NCI-H526 treated with DMSO at 0.1 percent for 48 hours (cell line): ENCODE data around the gene CNOT1.
"Not testable (repeated sequence)": the region's sequence is repeated elsewhere in the genome, so short reads cannot be mapped to it uniquely, and the experiment has no call there.

Source experiments
- DNase-seq: peaks from one replicate; lab custom pipeline; 2025; lab: John Stamatoyannopoulos, UW

Gene CNOT1

DNA sequence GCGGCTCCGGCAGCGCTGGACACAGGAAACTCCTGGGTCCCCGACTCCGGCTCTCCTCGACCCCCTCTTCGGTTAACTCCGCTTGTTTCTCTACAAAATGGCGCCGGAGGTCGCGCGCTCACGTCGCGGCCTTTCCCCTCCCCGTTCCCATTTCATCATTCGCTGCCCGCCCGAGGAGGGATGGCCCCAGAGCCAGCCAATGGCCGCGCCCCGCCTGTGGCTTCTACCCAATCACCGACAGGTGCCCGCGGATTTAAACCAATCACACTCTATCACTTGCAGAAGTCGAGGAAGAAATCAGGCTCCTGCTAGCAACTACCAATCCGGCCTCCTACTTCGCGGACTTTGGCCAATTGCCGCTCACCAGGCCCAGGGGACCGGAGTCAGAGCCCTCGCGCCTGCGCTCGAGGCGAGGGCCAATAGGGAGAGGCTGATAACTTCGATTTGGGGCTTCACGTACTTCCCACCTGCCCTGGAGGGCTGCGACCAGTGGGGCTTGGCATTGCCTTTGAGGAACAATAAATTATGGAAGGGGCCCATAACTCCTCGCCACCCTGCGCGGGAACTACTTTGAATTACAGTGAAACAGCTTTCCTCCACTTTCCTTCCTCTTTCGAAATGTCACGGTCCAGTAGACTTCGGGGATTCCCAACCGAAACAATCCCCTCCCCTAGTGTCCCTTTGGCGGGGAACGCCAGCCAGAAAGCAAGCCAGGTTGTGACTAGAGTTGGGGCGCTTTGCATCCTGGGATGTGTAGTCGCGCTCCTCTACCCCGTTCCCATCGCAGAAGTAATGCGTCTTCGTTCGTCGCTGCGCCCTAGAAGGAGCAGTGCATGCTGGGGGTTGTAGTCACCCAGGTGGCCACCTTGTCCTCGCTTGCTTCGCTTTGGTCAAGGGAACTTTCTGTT, at the start of gene CNOT1:
CNOT1 (minus strand) TSS at position 94 of the 908 bp plus-strand sequence. CDS start 30,489 bp downstream, outside the sequence.
- peak; percentile 95 for DNase-seq

DNA sequence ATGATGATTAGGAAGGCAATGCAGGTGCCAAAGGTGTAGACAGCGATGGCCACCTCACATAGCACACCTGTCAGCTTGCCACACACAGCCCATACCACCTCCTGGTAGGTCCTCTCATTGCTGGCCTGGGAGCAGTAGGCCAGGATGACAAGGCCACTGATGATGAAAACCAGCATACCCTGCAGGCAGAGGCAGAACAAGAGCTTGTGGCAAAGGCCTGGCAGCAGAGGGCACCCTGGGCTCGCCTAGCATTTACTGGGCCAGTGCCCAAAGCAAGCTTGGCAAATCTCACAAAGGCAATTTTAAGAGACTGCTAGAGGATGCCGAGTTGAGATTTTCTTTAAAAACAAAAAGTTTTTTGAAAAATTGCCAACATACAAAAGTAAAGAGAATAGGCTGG, 49.1 kb upstream of the CNOT1 start:
- DNase-seq: no peak

DNA sequence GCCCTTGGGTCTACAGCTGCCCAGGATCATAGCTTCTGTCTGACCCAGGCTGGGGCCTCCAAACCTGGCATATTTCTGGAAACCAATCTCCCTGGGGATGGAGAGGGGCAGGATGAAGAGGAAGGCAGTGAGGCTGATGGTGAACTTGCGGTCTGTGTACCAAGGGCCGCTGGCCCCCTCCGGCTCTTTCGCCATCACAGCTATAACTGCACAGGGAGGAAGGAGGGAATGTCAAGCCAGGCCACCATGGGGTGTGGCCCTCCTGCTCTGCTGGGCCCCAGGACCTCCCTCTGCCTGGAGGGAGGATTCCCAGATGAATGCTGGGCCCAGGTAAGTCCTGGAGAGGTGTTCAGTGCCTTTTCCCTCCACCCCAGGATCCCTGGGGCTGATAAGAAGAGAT, 48.6 kb upstream of the CNOT1 start:
- DNase-seq: no peak

DNA sequence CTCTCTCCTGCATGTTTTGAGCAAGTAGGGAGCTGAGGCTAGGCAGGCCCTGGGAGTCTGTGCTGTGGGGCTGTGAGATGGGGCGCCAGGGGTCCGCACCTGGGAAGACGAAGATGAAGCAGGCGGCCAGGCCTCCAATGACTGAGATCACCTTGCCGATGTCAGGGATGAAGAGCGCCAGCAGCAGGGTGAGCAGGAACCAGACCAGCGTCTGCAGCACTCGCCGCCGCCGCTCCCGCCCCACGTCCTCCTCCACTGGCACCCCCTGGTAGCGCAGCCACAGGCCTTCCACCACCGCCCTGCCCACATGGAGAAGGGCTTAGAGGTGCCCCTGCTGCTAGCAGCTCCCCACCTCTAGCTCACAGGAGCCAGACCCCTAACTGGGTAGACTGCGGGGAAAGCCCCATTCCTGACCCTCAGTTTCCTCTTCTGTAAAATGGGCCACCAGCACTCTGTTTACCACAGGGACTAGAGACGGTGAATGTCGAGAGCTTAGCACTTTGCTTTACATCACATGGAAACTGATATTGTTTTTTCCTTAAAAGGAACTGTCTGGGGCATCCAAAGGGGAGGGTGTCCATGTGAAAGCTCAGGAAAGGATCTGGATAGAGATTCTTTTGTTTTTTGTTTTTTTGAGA, 41.4 kb upstream of the CNOT1 start:
- no peak for DNase-seq

DNA sequence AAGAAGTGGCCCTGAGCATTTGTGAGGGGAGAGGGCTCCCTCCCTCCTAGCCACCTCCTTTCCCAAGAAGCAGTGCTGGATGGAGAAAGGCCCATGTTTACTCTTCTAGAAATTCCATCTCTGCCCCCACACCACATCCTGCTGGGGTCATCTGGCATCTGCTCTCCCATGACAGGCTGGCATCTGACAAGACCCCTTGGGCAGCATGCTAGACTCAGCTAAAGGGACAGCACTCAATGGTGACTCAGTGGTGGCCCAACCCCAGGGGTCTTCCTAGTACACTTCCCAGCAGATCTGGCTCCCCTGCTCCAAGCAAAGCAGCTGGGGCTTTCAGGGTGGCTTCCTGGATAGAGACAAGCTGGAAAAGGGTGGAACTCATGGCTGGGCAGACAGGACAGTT, 40.6 kb upstream of the CNOT1 start:
- no peak for DNase-seq

DNA sequence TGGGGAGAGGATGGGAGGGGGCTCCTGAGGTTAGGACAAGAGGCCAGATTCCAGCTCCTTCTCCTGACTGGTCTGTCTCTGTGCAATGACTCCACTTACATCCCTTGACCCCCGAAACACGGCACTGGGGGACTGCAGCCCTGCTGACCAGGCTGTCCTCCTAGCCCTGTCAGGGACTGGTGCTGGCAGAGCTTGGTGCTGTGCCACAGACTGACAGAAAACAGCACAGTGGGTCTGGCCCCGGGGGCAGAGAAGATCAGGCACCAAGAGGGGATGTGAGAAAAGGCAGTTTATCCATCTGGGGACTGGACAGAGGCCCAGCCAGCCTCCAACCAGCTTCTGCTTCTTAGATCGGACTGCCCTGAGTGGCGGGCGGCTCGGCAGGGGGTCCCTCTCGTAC, 35.6 kb upstream of the CNOT1 start:
- no peak for DNase-seq

DNA sequence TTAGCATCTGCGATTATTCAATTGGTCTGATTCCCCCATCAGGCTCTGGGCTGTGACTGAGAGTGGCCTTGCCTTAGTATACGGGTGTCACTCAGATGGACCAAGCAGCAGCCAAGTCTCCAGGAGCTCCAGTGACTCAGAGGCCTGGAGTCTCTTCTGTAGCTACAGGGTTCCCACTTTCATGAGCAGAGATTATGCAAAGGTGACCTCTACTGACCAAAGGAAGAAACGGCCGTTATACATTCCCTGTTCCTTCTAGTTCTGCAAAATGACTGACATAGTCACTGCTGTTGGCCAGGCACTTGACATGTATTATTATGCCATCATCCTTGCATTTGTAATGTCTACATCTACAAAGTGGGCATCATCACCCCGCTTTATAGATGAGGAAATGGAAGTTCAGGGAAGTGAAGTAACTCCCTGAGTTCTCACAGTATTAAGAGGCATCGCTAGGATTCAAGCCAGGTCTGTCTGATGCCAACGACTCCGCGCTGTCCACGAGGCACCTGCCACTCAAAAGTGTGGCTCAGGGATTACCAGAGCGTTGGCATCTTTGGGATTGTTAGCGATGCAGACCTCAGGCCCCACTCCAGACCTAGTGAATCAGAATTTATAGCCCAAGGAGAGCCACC, 31.7 kb upstream of the CNOT1 start:
- DNase-seq: peak; percentile 20

DNA sequence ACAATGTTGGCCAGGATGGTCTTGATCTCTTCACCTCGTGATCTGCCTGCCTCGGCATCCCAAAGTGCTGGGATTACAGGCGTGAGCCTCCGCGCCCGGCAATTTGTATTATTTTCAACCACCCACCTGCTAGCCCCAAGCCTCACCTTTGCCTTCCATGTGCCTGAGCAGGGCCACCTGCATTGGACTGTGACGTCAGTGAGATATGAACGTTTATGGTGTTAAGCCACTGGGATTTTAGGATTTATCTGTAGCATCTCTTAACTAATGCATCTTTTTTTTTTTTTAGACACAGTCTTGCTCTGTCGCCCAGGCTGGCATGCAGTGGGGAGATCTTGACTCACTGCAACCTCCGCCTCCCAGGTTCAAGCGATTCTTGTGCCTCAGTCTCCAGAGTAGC, 30.3 kb upstream of the CNOT1 start:
- DNase-seq: not testable (repeated sequence)

DNA sequence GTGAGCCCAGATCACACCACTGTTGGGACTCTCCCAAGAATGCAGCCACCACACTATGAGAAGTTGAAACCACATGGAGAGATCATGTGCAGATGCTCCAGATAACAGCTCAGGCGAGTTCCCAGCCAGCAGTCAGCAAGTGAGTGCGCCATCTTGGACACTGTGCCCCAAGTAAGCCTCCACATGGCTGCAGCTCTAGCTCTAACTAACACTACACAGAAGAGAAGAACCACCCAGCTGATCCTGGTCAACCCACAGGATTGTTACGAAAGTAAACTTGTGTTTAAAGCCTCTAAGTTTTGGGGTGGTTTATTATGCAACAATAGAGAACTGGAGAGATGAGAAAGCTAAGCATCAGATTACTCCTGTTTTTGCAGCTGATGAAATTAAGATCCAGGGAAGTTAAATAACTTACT, 29.2 kb upstream of the CNOT1 start:
- DNase-seq: no peak

DNA sequence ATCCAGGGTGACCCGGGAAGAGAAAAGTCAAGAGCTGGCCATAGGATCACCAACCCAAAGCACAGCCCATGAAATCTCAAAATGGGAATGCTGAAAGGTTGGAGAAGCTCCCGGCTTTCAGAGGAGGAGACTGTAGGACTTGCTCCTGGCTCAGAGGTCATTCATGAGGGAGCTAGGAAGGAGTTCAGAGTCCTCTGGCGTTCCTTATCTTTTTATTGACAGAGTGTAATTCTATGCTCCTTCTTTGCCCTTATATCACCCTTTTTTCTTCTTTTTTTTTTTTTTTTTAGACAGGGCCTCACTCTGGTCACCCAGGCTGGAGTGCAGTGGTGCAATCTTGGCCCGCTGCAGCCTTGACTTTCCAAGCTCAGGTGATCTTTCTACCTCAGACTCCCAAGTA, 27.3 kb upstream of the CNOT1 start:
- DNase-seq: no peak

DNA sequence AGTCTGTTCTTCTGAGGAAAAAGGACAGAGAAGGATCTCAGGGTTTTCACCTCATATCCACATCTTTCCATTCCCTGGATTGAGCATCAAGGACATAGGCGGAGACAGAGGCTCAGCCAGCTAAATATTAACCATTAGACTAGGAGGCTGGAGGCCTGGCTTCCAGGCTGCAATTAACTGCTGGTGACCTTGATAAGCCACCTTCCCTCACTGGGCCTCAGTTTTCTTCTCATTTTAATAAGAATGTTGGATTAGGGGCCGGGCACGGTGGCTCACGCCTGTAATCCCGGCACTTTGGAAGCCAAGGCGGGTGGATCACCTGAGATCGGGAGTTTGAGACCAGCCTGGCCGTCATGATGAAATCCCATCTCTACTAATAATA, 25.6 kb upstream of the CNOT1 start:
- no peak for DNase-seq

DNA sequence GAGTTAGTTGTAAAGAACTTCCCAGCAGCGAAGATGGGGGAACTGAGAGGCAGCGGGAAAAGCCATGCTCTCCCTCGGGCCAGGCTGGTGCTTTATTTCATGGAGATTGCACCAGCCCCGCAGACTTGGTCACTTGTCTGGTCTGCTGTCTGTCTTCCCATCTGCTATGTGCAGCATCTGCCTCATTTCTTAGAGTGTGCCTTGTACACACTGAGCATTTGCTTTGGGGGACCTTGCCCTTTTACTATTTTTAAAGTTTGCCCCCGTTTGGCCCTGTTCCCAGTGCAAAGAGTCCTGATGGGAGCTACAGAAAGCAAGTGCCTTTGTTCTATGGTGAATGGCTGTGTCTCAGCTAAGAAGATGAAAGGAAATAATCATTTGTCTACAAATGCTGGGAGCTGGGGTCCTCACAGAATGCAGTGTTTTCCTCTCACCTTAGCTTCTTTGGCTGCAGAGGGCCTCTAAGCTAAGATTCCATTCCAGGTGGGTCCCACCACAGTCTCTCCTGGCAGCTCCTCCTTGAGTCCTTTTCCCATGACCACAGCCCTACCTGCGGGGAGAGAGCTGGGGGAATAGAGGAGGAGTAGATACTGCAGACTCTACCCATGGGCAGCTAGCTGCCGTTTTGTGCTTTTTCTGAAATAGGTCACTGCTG, 25.1 kb upstream of the CNOT1 start:
- DNase-seq: no peak

DNA sequence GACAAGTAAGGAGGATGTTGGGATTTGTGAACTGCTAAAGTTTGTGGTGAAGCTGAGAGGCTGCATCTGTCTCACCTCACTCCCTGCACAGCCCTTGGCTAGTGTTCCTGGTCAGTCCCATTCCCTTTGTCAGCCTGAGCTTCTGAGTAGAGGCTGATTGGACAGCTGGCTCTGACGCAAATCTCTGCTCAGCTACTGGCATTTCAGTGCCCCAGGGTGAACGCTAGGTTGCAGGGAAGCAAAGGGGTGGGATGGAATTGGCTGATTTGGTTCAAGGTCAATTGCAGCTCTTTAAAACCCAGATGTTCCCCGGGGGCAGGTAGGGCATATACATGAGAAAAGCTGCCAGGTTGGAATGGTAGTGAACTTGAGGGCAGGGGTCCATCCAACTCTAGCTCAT, 23.1 kb upstream of the CNOT1 start:
- no peak for DNase-seq

DNA sequence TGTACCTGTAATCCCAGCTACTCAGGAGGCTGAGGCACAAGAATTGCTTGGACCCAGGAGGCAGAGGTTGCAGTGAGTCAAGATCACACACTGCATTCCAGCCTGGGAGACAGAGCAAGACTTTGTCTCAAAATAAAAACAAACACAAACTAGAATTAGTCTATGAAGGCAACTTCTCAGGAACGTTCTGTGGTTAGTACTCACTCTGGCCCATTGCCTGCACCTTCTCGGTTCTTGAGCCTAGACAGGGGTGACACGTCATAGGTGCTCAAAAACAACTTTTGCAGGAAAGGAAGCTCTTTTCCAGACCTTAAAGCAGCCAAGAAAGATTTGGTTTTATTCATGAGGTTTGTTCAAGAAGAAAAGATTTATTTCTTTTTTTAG, 22.3 kb upstream of the CNOT1 start:
- DNase-seq: no peak

DNA sequence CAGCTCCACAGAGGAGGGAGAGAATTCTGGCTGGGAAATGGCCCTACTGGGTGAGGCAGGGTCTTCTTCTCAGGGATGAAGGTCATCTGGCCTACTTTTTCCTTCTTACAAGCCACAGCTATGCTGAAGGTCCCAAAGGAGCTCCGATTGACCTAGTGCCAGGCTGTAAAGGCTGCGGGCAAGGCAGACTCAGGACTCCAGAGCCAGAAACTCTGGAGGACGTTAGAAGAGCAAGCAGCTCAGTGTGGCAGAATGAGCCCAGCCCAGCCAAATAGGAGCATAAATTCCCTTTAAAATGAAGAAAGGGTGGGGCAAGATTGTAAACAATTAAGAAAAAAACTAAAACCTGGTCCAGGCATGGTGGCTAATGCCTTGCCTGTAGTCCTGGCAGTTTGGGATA, 20.1 kb upstream of the CNOT1 start:
- no peak for DNase-seq

DNA sequence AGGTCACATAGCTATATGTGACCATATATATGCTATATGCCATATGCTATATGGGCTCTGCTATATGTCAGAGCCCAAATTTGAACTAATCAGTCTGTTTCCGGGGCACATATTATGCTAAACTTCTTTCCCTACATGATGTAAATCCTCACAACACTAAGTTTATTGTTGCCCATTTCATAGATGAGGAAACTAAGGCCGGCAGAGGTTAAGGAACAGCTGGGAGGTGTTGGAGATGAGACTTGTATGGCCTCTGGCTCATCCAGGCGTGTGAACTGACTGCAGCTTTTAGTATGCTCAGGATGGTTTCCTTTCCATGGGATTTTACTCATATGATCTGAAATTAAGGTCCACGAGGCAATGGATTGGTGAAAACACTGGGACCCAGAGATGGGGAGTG, 17.5 kb upstream of the CNOT1 start:
- no peak for DNase-seq

DNA sequence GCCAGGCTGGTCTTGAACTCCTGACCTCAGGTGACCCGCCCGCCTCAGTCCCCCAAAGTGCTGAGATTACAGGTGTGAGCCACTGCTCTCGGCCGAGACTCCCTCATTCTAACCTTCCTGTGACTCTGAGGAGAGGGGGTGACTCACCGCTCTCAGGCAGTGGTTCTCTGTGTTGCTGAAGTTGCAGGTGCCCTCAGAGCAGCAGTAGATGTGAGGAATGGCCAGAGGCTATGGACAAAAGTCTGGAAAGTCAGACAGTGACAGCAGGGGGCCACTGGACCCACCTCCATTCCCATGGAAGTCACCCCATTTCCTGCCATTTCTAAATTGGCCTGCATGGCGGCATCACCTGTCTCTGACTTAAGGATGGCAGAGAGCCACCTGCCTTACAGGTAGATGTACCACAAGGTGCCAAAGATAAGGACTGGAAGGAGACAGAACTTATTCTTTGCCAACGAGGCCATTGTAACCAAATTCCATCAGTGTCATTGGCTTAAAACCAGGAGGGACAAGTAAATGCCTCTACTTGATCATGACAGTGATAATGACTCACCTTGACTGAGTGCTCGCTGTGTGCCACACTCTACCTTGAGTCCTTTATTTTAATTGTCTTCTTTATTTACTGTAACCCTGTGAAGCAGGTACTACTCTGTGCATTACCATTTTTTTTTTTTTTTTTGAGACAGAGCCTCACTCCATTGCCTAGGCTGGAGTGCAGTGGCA, 15.3 kb upstream of the CNOT1 start:
- no peak for DNase-seq

DNA sequence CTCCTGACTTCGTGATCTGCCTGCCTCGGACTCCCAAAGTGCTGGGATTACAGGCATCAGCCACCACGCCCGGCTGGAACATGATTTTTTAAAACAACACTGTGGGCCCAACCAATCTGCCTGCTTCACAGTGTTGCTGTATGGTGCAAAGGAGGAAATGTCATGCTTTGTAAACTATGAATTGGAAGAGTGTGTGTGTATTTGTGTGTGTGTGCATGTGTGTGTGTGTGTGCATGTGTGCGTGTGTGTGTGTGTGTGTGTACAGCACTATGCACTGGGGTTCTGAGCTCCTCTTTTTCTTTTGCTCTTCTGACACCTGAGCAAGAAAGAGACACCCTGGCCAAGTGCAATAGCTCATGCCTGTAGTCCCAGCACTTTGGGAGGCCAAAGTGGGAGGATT, 14.5 kb upstream of the CNOT1 start:
- no peak for DNase-seq

DNA sequence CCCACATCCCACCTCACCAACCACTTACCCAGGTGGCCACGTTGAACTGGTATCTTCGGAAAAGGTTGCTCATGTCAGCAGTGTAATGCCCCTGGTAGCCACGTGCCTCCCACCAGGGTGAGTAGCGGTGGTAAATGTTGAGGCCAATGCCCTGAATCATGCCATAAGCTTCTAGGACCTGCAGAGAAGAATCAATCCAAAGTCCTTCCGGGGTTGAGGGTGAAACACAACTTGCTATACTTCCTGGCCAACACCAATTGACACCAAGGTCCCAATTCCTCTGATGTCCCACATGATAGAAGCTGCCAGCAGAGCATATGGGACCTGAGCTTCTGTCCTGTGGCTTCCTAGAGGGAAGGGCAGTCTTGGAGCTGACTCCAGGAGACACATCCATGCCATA, 11.3 kb upstream of the CNOT1 start:
- no peak for DNase-seq

DNA sequence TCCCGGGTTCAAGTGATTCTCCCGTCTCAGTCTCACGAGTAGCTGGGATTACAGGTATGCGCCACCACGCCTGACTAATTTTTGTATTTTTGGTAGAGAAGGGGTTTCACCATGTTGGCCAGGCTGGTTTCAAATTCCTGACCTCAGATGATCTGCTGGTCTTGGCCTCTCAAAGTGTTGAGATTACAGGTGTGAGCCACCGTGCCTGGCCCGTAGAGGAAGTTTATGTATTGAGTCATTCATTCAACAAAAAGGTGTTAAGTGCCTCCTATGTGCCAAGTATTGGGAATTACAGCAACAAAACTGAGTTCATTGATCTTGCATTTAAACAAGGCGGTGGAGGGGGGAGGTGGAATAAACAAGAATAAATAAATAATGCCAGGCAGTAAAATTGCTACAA, 10.2 kb upstream of the CNOT1 start:
- no peak for DNase-seq

DNA sequence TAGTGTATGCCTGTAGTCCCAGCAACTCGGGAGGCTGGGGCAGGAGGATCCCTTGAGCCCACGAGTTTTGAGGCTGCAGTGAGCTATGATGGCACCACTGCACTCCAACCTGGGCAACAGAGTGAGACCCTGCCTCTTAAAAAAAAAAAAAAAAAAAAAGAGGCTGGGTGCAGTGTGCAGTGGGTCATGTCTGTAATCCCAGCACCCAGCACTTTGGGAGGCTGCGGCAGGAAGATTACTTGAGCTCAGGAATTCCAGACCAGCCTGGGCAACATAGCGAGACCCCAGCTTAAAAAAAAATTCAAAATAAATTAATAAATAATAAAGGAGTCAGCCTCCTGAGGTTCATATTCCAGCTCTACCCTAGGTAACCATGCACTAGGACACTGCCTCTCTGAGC, 9.6 kb upstream of the CNOT1 start:
- no peak for DNase-seq
